ENCODE measurements around the gene RABGGTA. TPM values are rescaled to one million over a fixed set of nuclear protein-coding genes. Genes with fewer than 3 reads are reported as not detected.

The RABGGTA gene
- total RNA-seq, 1 donor from 2014 or later: 27.0 TPM

DNA sequence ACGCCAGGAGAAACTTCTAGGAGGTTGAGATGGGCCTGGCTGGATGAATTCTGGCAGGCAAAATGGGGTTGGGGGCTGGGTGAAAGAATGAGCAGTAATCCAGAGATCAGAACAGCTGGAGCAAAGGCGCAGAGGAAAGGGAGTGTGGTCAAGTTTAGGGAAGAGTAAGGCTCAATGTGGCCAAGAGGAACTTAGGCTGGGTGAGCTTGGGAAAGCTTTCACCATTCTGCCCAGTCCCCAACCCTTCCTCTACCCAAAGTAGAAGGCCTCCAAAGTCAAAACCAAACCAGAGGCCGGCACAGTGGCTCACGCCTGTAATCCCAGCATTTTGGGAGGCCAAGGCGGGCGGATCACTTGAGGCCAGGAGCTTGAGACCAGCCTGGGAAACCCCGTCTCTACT is 10.2 kb upstream of the RABGGTA start:
- peak; percentile 10 for DNase-seq (ENCODE audit: low spot score)
- peaks cover 8% of the 10 kb centered on the region for H3K4me1 Mint-ChIP-seq (ENCODE audit: low read depth)
- TF ChIP-seq, protein P1, sequence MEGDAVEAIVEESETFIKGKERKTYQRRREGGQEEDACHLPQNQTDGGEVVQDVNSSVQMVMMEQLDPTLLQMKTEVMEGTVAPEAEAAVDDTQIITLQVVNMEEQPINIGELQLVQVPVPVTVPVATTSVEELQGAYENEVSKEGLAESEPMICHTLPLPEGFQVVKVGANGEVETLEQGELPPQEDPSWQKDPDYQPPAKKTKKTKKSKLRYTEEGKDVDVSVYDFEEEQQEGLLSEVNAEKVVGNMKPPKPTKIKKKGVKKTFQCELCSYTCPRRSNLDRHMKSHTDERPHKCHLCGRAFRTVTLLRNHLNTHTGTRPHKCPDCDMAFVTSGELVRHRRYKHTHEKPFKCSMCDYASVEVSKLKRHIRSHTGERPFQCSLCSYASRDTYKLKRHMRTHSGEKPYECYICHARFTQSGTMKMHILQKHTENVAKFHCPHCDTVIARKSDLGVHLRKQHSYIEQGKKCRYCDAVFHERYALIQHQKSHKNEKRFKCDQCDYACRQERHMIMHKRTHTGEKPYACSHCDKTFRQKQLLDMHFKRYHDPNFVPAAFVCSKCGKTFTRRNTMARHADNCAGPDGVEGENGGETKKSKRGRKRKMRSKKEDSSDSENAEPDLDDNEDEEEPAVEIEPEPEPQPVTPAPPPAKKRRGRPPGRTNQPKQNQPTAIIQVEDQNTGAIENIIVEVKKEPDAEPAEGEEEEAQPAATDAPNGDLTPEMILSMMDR (IDR thresholded peaks at IDR 0.05): no peak
- no peaks in the 10 kb centered on the region for H3K27me3 Mint-ChIP-seq (ENCODE audit: low read depth)
- no peaks in the 10 kb centered on the region for H3K36me3 Mint-ChIP-seq (ENCODE audit: low read depth)
- H3K9me3 Mint-ChIP-seq (ENCODE audit: low read depth): no peaks in the 10 kb centered on the region
- no peak overlapping the region for H3K4me3 Mint-ChIP-seq (ENCODE audit: unreplicated experiment)
- no peak overlapping the region for H3K27ac Mint-ChIP-seq (ENCODE audit: unreplicated experiment)

DNA sequence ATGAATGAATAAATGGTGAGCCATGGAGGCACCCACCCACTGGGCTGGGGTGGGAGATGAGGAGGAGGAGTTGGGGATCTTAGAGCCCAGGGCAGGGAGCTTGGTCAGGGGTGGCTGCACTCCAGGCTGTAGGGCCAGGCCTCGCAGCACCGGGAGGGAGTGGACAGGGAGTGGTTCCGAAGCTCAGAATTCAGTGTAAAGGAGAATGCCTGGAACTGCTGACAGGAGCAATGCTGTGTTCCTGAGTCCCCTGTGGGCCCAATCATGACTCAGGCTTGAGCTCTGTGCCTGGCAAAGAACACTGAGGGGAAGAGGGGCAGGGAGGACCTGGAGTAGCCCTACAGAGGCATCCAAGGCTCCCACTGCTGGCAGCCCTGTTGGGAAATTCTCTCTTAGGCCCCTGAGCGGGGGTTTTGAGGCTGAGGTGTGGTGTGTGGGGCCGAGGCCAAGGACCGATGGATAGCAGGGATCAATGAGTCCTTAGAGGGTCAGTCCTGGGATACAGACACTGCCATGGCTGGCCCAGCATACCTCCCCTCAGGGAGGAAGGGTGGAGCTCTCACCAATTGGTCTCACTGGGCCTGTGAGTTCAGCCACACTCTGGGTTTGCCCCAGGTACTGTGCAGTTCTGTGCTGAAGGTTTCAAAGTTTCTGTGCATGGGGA is 9.5 kb upstream of the RABGGTA start:
- Mint-ChIP-seq H3K4me3 (ENCODE audit: unreplicated experiment) (no peak overlapping the region), H3K27me3 (ENCODE audit: low read depth) (no peaks in the 10 kb centered on the region), H3K9me3 (ENCODE audit: low read depth) (no peaks in the 10 kb centered on the region), H3K36me3 (ENCODE audit: low read depth) (no peaks in the 10 kb centered on the region), H3K27ac (ENCODE audit: unreplicated experiment) (no peak overlapping the region), H3K4me1 (ENCODE audit: low read depth) (peaks cover 8% of the 10 kb centered on the region)
- peak; percentile 52 for DNase-seq (ENCODE audit: low spot score)
- TF ChIP-seq, protein P1 (IDR thresholded peaks at IDR 0.05): no peak

DNA sequence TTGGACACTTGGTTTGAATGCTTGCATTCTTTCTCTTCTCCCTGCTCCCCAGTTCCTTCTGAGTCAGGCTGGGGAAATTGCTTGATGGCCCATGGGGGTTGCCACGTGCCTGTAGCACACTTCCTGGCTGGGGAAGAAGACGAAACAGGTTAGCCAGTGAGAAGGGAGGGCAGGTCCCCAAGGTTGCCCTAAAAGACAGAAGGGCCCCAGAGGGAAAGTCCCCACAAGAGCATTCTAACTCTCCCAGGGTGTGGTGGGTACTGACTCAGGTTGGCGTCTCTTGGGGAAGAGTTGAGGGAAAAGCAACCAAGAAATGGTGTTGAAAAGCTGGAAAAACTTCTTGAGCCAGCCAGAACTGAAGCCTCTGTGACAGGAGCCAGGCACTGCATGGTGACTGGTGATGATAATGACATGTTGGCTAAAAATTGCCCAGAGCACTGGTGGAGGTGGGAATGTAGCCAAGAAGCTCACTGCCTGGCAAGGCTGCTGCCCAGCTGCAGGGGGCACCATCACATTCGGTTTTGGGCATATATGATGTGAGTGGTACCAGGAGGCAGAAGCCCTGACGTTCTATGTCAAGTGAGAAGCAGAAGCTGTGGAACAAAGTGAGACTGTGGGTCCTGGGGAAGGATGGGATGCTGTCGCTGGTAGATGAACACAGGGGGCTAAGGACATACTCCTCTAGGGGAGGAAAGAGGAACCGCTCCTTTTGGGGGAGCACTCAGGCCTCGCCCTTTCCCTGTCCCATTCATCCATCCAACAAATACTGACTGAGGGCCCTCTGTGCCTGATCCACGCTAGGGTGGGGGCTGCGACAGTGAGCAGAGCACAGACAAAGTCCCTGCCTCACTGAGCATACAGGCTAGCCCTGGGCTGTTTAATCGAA is 8.1 kb upstream of the RABGGTA start:
- H3K27ac Mint-ChIP-seq (ENCODE audit: unreplicated experiment): no peak overlapping the region
- no peaks in the 10 kb centered on the region for H3K36me3 Mint-ChIP-seq (ENCODE audit: low read depth)
- no peaks in the 10 kb centered on the region for H3K9me3 Mint-ChIP-seq (ENCODE audit: low read depth)
- DNase-seq (ENCODE audit: low spot score): peak; percentile 57
- no peaks in the 10 kb centered on the region for H3K27me3 Mint-ChIP-seq (ENCODE audit: low read depth)
- TF ChIP-seq, protein P1 (IDR thresholded peaks at IDR 0.05): peak; percentile 45
- peaks cover 5% of the 10 kb centered on the region for H3K4me1 Mint-ChIP-seq (ENCODE audit: low read depth)
- no peak overlapping the region for H3K4me3 Mint-ChIP-seq (ENCODE audit: unreplicated experiment)

DNA sequence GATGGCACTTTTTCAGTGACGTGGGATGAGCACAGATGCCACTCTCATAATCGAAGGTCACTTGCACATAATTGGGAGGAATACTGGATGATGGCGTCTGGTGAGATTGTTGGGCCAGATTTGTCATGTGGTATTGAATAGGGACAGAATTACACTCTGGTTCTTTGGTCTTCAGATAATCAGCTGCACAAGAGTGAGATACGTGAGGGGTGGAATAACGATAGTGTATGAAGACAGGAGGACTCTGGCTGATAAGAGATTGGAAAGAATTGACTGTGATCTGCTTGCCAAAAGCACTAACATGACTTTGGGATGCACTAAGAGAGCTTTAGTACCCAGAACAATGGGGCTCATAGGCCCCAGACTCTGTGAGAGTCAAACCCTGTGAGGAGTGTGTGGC is 7.0 kb upstream of the RABGGTA start:
- no peaks in the 10 kb centered on the region for H3K9me3 Mint-ChIP-seq (ENCODE audit: low read depth)
- DNase-seq (ENCODE audit: low spot score): peak; percentile 1
- TF ChIP-seq, protein P1 (IDR thresholded peaks at IDR 0.05): no peak
- H3K27me3 Mint-ChIP-seq (ENCODE audit: low read depth): no peaks in the 10 kb centered on the region
- no peak overlapping the region for H3K4me3 Mint-ChIP-seq (ENCODE audit: unreplicated experiment)
- H3K4me1 Mint-ChIP-seq (ENCODE audit: low read depth): peaks cover 2% of the 10 kb centered on the region
- no peak overlapping the region for H3K27ac Mint-ChIP-seq (ENCODE audit: unreplicated experiment)
- no peaks in the 10 kb centered on the region for H3K36me3 Mint-ChIP-seq (ENCODE audit: low read depth)

DNA sequence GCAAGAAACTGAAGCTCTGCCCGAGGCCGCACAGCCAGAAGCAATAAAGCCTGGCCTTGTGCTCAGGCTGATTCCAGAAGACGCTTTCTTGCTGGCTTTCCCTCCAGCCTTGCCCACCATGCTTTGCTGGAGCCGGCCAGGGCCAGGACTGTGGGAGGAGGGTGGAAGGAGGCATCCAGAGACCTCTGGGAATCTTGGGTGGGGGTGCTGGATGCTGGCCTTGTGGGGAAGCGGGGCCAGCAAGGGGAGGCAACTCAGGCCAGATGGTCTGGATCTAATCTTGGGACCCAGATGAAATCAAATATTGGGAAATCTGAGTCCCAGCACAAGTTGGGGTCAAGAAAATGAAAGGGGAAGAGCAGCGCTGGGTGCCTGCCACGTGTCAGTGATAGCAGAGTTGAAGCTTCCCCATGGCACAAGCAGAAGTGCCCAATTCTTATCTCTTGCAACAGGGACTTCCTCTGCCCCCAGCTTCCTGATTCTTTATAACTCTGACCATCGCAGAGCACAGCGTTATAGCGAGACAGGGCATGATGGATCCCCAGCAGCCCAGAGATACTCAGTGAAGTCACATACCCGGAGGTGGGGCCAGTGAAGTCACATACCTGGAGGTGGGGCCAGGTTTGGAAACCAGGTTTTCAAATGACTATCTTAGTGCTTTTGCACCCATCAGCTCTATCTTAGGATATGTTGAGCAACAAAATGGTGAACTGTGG is 6.4 kb upstream of the RABGGTA start:
- H3K4me1 Mint-ChIP-seq (ENCODE audit: low read depth): no peaks in the 10 kb centered on the region
- no peak overlapping the region for H3K27ac Mint-ChIP-seq (ENCODE audit: unreplicated experiment)
- TF ChIP-seq, protein P1 (IDR thresholded peaks at IDR 0.05): no peak
- H3K4me3 Mint-ChIP-seq (ENCODE audit: unreplicated experiment): no peak overlapping the region
- H3K9me3 Mint-ChIP-seq (ENCODE audit: low read depth): no peaks in the 10 kb centered on the region
- H3K27me3 Mint-ChIP-seq (ENCODE audit: low read depth): no peaks in the 10 kb centered on the region
- peak; percentile 20 for DNase-seq (ENCODE audit: low spot score)
- H3K36me3 Mint-ChIP-seq (ENCODE audit: low read depth): no peaks in the 10 kb centered on the region
